GM19328 (cell line): ENCODE results near the gene CFAP100.

ENCODE experiments used
- ATAC-seq: cut with Tn5 transposase; IDR thresholded peaks from one replicate; pipeline ENCODE4 v1.9.1; 2021; ENCODE audit warnings: mild to moderate bottlenecking, moderate library complexity; ENCODE audit not compliant: unreplicated experiment

CFAP100 gene

GRCh38 chr3:126399351-126399735, 4.6 kb downstream of the CFAP100 start:
- ATAC-seq = no peak

DNA sequence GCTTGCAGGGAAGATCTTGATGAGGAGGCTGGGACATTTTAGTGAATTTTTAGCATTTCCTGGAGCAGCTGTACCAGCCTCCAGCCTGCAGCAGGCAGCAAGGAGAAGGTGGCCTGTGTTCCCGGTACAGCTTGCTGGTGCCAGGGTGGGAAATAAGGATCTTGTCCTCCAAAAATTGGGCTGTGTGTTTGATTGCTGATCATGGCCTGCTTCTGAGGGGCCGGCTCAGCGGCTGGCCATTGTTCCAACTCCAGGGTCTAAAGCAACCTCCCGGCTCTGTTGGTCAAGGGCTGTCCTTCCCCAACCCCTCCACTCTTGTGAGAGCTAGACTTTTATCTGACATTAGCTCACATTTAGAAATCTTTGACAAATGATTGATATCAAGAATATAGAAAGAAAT, 5.0 kb downstream of the CFAP100 start:
- no peak for ATAC-seq

DNA sequence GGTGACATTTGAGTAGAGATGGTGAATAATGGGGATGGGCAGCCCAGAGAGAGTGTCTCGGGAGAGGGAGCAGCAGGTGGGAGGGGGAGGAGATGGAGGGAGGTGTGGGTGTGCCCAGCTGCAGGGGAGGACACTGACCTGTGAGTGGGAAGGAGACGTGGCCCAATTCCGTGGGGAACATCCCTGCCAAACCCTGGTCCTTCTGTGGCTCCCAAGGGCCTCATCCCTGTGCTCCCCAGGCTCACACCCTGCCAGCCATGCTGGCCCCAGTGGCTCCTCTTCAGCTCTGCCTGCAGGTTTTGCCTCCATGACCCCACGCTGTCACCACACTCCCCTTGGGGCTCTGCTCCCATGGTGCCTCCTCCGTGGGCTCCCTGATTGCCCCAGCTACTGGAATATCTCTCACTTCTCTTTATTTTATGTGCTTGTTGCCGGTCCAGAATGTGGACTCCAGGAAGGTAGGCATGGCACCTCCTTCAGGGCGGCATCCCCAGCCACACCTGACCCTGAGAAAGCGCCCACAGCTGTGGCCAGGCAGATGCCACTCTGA, 7.0 kb downstream of the CFAP100 start:
- no peak for ATAC-seq

- no peak for ATAC-seq
Observed at GRCh38 chr3:126402178-126402577, 7.5 kb downstream of the CFAP100 start.

GRCh38 chr3:126402666-126403302, 8.1 kb downstream of the CFAP100 start:
- ATAC-seq = no peak

DNA sequence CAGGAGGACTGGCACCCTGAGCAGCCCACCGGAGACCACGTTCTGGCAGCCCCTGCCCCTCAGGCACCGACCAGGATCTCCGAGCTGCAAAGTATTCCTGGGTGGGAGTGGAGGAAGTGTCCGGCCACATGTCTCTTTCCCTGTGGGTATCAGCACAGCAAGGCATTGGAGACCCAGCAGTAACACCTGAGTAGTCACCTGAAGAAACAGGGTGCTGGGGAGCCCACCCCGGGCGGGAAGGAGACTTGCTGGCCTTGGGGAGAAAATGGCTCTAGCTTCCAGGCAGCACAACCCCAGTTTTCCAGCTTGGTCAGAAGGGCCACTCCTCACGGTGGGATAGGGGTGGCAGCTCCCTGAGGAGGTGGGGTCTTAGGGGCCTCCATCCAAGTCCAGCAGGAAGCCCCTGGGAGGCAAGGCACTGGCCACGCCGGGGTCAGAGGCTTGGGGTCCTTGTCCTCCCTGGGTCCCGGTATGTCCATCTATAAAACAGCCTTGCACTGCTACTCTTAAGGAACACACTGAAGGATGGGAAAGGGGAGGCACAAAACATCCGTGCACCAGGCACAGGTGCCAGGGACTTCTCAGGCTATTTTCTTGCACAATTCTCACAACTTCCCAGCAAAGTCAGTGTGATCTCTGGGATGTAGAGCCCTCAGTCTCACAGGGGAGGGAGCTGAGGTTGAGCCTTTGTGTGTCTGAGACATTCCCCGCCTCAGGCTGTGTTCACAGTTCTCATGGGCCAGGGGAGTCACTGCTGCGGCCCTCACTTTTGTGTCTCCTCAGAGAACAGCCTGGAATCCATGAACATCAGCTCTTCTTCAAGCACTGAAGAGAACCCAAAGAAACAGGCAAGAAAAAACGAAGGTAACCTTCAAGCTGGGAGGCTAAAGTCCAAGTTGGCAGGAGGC, 11.9 kb downstream of the CFAP100 start:
- no peak for ATAC-seq

GRCh38 chr3:126407412-126408044, 12.8 kb downstream of the CFAP100 start:
- ATAC-seq = no peak

GRCh38 chr3:126408099-126408498, 13.4 kb downstream of the CFAP100 start:
- no peak for ATAC-seq

GRCh38 chr3:126412841-126413692, 18.4 kb downstream of the CFAP100 start:
- no peak for ATAC-seq

GRCh38 chr3:126413693-126414080, 19.0 kb downstream of the CFAP100 start:
- no peak for ATAC-seq

GRCh38 chr3:126414406-126414805, 19.7 kb downstream of the CFAP100 start:
- no peak for ATAC-seq

DNA sequence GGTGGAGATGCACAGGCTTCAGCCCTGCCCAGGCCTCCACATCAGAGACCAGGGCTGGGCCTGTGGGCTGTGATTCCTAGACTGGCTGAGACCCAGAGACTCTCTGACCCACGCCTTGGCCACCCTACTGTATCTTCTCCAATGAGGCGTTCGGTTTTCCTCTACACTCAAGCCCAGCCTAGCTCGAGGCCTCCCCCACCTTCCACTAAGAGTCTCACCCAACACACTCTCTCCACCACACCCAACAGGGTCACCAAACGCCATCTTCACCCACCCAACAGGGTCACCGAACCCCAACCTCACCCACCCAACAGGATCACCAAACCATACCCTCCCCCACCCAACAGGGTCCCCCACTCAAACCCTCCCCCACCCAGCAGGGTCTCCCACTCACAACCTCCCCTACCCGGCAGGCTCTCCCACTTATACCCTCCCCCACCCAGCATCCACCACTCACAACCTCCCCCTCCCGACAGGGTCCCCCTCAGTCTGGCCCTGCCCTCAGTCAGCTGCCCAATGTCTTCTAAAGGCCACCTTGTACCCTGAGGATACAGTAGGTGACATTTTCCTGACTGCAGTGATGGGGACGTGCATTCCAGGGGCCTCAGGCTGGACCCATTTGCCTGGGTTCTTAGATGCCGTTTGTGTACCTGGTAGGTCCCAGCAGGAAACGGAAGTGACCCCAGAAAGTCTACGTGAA, 20.4 kb downstream of the CFAP100 start:
- no peak for ATAC-seq

GRCh38 chr3:126415661-126416591, 21.2 kb downstream of the CFAP100 start:
- ATAC-seq = no peak

DNA sequence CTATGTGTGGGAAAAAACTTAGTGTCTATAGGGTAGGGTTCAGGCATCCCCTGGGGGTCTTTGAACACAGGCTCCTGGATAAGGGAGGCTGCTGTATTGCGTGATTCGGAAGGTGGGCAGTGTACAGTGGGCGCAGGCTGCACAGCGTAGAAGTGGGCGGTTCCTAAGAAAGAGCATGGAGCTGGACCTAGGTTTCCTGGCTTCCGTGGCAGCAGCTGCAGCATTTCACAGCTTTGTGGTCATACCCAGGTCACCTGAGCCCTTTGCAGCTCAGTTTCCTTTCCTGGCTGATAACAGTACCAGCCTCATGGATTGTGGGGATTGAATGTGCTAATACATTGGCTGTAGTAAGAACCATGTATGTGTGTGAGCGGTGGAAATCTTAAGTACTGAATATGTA, 22.2 kb downstream of the CFAP100 start:
- ATAC-seq = no peak

GRCh38 chr3:126417515-126417914, 22.8 kb downstream of the CFAP100 start:
- no peak for ATAC-seq

- no peak for ATAC-seq
Observed at GRCh38 chr3:126417981-126418530, 23.3 kb downstream of the CFAP100 start.

DNA sequence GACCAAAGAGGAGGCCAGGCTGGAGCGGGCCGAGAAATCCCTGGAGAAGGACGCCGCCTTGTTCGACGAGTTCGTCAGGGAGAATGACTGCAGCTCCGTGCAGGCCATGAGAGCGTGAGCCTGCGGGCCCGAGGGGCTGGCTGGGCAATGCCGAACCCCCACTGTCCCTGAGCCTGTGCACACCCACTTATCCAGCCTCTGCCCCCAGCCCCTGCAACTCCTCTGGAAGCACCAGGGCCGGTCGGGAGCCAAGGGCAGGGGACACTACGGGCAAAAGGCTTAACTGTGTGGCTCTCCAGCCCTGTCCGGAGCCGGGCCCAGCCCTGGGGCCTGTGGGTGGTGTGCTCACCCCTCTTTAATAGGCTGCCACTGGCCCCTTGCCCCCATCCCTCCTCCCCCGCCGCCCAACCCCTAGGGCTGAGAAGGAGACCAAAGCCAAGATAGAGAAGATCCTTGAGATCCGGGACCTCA, 24.0 kb downstream of the CFAP100 start:
- ATAC-seq = no peak

DNA sequence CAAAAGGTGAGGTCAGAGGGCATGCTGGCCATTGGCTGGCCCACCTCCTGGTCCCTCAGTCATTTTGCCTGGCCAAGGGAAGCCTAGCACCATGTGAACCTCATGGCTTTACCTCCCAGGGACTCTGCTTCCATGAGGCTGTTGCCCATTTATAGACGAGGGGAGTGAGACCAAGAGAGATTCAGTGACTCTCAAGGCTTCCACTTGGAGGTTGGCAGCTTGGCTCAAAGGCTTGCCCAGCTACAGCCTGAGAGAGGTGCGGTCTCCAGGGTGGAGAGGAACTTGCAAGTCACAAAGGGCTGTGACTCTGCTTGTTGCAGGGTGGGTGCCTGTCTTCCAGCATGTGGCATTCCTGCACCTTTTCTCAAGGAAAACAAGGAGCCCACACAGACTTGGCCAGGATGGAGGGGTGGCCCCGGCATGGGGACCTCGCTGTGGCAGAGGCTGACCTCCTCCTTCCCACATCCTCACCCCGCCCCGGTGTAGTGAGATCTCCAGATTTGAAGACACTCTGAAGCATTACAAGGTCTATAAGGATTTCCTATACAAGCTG, 24.5 kb downstream of the CFAP100 start:
- no peak for ATAC-seq
